CD4-positive, alpha-beta T cell treated with Interleukin-4 for 4 hours (primary cell): ENCODE data around the gene MTUS2.

ENCODE experiments used
- DNase-seq: peaks from one replicate; pipeline ENCODE4 v3.0.0-alpha.2; 2020

The MTUS2 gene

DNA sequence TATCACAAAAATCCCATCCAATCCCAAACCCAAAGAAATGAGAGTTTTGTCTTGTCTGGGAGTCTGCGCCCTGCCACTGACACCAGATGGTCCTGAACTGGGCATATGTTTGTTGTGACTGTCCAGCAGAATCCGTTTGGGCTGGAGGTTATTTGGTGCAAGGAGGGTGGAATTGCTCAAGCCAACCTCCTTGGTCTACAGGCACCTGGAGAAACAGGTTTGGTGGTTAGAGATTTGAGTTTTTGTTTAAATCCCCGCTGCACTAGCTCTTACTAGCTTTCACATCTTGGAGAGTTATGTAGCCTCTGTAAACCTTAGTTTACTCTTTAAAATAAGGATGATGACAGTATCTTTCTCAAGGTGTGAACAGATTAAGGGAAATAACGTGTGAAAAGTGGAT is 673.7 kb downstream of the MTUS2 start:
- no peak for DNase-seq

DNA sequence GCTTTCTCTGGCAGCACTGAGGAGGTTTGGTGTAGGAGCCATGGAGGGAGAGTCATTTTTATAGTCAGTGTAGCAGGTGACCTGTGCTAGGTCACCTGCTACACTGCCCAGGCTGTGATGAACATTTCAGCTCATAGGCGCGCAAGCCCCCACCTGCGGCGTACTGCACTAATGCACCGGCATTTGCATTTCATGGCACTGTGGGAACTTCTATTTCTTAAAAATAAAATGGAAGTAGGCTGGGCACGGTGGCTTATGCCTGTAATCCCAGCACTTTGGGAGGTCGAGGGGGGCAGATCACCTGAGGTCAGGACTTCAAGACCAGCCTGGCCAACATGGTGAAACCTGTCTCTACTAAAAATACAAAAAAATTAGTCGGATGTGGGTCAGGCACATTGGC is 674.4 kb downstream of the MTUS2 start:
- DNase-seq, result no peak

DNA sequence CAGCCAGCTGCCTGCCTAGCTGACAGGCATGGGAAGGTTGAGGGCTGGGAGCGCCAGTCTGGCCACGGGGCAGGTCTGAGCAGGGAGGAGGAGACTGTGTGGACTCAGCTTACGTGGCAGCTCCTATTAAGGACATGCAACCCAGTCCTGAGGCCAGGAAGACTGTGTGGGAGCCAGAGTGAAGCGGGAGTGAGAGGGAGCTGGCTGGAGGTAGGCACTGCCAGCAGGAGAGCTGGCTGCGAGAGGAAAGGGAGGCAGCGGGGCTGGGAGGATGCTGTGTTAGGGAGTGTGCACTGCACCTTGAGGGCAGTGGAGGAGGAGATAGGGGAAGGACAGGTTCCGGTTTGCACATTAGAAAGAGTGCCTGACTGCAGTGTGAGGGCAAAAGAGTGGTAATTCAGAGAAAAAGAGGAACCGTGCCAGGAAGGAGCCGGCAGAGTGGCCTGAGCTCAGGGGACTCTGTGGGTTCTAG is 676.1 kb downstream of the MTUS2 start:
- no peak for DNase-seq

DNA sequence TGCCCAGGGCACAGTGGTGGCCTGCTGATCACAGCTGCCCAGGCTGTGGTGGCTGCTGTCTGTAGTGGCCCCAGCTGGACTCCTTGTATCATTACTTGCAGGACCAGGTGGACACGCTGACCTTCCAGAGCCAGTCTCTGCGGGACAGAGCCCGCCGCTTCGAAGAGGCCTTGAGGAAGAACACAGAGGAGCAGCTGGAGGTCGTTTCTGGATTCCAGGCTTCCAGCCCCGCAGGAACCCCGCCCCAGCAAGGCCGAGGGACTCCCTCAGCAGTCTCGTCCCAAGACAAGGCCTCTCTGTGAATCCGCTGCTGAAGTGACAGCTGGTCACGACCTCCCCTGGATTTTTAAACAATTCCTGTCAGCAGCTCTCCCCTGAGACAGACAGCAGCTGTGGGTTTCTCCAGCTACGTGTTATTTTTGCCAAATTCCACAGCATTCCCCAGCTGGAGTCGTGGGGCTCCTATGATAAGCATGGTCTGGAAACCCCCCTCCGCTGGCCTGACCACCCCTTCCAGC is 677.1 kb downstream of the MTUS2 start:
- no peak for DNase-seq

DNA sequence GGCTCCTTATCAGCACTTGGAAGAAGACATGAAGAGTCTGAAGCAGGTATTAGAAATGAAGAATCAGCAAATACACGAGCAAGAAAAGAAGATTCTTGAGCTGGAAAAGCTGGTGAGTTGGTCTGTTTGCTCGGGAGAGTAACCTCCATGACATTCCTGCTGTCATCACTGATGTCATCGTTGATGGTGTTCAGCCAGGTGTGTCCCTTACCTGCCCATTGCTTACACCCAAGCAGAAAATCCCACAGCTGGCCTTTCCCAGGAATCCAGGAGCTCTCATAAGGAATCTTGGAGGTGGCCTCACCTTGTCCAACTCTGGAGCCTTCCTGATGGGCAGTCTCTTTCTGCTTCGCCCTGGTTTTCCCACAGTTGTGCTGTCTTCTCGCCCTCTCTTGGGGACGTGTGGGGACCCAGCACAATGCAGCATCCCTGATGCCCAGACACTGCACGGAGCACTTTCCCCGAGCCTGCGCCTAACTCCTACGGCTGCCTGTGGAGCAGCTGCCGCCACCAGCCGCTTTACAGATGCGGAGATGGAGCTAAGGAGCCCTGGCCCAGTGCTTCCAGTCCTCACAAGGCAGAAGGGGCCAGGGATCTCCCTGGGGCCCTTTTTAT is 678.4 kb downstream of the MTUS2 start:
- no peak for DNase-seq

DNA sequence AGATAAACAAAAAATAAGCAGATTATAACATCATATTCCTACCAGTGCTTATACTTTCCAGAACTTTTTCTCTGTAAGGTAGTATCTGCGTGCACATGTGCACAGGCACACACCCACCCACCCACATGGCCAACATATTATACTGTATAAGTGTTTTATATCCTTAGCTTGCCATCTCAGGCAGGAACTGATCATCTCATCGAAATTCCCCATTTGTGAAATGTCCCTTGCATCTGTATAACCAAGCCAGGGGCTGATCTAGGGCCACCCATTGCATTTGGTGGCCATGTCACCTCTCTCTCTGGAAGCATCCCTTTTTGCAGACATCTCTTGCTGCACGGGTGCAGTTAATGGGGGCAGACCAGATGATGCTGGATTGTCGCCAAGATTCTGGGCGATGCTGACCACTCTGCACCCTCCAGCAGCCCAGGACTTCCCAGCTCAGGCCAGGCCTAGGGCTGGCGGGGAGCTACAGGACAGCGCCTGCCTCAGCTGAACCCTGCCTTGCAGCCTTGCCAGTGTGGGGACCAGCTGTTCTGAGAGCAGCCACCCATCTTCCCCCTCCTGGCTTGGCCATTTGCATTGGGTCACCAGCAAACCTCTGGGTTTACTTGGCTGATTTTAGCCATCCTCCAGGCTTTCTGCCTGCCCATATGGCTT is 679.5 kb downstream of the MTUS2 start:
- no peak for DNase-seq

DNA sequence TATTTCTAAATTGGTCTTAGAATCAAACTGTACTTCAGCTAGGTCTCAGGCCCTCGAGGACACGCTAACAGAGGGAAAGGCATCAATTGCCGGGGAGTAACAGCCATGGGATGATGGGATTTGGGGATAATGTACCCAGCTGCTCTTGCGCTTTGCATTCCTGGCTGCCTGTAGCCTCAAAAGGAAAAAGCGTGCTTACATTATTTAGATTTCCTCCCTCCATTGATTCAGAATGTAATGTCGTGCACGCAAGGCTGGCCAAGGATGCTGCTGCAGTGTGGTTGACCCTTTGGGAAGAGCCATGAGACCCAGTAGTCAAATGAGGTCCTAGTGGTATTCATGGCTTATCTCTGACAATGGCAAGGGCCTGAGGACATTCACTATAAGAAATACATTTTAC is 680.2 kb downstream of the MTUS2 start:
- DNase-seq, result no peak

DNA sequence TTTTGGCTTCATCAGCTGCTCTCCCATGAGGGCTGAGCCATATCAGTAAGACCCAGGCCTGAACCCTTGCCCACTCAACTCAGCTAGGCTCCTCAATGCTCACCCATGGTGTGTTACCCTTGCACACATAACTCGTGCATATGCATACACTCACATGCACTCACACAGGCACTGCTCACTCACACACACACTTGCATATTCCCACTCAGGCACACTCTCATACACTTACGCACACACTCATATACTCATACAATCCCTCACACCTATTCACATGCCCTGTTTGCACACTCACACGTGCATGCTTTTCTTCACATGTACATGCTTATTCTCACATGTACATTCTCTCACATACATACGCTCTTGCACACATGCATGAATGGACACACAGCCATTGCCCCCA is 681.5 kb downstream of the MTUS2 start:
- no peak for DNase-seq

DNA sequence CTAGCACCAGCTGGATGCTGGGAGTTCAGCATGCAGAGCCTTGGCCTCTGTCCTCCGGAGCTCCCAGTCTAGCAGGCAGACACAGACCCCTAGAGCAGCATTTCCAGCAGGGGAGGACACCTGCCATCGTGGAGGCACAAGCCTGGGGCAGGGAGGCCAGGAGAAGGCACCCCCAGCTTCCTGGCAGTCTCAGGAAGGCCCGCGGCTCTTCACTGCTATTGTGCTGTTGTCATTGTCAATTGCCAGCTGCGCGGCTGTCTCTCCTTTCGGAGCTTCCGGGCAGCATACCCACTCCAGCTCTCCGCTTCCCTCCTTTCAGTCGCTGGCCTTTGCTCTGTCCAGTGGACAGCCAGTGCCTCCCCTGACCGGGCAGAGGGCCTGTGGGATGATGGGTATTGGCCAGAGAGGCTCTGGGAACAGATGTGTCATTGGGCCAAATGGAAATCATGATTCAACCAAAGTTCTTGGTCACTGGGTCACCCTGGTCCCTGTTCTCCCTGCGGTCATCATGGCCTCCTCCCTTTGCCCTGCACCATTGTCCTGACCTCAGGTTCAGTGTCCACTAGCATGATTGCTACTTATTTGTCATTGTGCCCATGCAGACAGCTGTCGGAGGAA is 682.4 kb downstream of the MTUS2 start:
- no peak for DNase-seq

DNA sequence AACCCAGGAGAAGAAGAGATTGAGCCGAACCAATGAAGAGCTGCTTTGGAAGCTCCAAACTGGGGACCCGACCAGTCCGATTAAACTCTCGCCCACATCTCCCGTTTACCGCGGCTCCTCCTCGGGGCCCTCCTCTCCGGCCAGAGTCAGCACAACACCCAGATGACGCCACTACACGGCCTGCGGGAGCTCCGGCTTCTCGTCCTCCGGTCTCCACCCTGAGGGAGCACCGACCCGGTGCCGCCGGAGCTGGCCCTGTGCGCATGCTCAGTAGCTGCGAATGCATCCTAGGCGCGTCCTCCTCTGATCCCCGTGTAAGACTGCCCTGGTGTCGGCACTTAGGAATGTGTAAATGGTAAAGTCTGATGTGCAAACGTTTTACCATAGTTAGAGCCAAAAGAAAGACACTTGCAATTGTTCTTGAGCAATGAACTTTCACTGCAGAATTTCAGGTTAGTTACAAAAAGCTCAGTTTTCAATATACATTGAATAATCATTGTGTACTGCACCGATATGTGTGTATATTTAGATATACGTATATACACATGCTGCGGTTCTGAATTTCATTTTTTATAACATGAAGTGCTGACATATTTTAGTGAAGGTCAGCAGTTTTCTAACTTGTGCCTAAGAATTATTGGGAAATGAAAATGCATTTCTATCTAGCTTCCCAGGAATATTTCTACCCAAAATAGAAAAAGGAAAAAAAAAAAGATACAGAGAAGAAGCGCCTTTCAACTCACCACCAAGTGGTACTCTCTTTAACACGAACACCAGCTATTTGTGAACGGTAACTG is 683.1 kb downstream of the MTUS2 start:
- no peak for DNase-seq

DNA sequence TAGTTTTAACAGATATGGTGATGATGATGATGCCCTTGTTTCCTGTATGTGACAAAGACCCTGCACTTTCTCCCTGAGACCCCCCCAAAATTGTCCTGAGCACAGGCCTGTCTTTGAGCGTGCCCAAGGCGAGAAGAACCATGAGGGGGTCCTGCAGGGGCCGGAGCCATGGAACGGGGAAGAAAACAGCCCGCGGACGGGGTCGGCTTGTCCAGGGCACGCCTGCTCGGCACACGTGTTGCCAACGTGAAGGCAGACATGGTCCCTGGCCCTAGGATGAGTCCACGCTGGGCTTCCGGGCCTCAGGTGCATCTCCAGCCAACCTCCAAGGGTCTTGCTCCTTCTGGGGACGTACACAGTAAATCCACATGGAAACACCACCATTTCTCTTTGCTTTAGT is 684.6 kb downstream of the MTUS2 start:
- DNase-seq, result no peak

DNA sequence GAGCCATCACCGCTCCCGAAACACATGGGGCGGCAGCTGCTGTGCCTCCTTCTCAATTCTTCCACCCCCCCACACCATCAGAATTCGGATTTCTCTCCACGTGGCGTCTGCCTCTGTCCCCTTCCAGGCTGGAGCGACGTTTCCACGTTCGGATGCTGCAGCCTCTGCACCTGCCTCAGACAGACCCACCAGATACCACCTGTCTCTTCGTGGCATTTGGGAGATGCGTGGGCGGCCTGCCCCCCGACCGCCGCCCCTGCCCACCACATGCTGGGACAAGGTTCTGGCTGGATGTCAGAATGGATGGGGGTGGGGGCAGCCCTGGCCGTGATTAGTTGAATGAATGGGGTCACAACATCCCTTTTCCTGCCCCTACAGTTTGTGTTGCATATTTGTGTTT is 685.4 kb downstream of the MTUS2 start:
- no peak for DNase-seq

DNA sequence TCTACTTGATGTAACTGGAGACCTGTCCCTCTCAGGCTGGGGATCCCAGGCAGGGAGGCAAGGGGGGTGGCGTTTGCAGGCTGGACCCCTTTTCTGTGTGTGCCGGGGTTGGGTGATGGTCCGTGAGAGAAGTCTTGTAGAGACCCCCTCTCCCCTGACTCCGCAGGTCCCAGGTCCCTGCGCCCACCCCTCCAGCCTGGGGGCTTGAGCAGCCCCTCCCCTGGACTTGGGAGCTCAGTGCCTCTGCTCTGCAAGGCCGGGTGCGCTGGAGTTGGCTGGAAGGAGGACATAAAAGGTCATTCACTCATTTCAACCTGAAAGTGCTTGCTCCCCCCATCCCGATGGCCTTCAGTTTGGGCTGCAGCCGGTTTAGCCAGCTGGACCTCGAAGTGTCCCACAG is 685.8 kb downstream of the MTUS2 start:
- no peak for DNase-seq

DNA sequence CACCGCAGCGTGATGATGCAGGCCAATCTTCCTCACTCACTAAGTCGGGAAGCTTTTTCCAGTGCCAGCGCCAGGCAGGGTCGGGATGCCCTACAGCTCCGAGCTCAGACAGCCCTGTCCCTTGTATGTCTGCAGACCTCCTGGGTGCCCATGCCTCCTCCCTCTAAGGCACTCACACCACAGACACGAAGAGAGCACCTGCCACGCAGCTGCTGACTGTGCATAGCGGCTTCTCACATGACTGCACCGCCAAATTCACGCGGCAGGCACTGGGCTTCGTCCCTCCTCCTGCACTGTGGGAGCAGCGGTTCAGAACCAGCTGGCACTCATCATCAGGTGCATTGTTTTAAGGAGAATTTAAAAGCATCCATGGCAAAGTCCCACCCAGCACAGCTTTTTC is 687.2 kb downstream of the MTUS2 start:
- no peak for DNase-seq

DNA sequence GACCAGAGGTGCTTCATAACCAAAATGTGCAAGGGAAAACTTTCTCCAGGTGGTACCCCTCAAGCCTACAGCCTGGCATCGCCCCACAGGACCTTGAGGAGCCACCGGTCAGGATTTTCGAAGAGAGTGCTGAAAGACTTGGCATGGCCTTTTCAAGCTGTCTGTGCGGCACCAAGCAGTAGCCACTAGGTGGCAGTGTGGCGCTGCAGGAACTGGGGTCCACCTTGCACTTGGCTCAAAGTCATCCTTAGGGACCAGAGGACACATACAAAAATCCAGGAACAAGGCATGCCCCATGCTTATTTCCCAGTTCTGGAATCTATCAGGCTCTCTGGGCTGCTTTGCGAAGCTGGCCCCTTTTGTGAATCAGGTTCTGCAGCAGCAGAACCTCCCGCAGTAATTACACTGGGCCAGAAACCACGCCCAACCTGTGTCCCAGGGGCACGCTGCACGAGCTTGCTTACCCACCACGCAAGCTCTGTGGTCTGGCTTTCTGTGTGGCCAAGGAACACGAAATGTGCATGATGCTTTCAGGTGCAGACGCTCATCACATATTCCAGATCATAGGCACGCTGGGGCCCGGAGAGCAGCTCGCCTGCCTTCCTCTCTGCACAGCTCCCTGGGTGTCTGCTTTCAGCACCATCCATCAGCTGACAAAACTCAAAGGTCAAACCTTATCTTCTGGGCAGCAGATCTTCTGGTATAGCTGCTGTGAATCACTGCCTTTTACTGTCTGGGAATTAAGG is 688.2 kb downstream of the MTUS2 start:
- peak; percentile 74 for DNase-seq

DNA sequence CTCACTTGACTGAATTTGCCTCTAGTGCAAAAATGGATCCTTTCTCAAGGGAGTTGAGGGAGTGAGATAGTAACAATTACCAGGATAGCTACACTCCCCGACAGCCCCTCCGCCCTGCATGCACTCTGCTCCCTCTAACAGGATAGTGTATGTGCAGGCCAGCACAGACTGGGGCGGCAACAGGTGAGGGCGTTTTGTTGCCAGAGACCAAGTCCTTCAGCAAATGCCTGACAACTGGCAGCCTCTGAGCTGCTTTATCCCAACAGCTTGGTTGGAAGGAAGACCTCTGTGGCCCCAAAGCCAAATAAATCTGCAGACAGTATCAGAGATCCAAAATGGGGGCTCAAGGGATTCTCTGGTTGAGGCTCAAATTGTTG is 688.7 kb downstream of the MTUS2 start:
- DNase-seq, result no peak

DNA sequence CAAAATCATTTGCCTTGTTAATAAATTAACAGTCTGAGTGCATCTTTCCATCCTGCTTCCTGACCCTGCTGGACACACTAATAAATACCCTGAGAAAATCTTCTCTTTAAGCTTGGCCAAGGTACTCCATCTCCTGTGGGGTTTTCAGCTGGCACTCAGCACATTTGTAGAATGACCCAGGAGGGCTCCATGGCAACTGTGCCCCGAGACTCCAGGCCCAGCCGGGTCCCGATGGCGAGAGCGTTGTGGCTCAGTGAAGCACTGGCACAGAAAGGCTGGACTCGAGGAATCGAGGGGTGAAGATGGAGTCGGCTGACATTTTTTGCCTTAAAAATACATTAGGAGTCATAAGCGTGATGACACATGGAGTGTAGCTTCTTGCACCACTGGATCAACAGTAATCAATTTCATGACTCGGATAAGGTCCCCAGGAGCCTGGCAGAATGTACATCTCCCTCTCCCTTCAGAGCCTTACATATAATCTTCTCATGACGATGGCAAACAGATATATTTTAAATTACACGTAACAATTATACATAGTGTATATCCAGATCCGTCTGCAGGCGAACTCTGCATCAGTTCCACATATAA is 690.0 kb downstream of the MTUS2 start:
- DNase-seq, result no peak

DNA sequence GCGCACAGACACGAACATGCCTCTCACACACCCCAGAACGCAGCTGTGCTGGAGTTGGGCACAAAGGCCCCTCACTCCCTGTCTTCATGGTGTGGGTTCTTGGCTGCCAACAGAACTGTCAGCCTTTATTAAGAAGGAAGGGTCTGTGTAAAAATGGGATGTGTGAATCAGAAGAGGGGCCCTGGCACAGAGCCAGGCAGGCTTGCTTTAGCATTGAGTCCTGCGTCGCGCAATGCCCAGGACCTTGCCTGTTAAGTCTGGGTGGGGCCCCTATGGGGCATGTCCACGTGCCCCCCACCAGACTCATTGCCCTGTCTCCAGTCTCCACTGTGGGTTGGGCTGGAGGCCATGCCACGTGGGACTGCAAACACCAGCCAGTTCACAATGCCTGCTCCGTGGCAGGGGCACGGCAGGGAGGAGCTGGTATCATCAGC is 690.5 kb downstream of the MTUS2 start:
- DNase-seq, result no peak

DNA sequence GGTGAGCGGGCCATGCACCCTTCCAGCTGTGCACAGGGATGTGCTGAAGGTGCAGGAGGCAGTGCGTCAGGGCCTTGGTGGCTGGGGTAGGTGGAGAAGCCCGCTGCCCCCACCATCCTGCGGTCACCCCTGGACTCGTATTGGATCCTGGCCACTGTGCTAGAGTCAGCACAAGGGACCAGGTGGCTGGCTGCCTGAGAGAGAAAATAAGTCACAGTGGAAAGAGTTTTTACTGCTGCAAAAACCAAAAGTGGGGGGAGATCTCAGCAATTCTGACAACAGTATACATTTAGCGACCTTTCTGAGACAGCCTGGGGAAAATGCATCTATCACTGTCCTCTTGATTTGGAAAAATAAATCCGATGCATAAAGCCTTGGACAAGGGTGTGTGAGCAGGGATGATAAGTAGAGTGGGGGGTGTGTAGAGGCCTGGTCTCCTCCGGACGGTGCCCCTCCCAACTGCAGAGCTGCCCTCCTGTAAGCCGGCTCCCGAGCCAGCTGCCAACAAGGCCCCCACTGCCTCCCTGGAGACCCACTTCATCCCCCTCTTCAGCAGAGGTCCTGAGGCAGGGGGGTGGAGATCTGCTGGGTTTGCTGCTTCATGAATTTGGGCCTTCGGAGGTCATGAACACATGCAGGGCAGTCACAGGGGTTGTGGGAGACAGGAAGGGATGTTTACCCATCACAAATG is 691.1 kb downstream of the MTUS2 start:
- no peak for DNase-seq

DNA sequence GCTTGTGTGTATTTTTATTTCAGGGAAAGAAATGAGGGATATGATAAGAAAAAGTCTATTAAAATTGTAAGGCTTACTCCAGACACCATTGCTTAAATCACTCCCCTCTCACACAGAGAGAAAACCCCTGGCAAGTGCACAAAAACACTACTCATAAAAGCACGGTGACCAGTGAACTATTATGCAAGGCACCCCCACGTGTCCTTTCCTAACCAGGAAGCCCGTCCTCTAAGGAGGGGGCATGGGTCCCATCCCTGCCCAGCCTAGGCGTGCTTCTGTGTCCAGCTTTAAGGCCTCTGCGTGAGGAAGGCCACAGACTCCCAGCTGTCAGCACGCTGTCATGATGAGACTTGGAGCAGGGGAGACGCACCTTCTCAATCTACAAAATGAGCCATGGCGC is 691.8 kb downstream of the MTUS2 start:
- DNase-seq, result no peak
